HG02588 (cell line): ENCODE measurements around the gene CFAP97.

Experiments
- ATAC-seq: cut with Tn5 transposase; IDR thresholded peaks from one replicate; pipeline ENCODE4 v1.9.1; 2021; ENCODE audit warnings: mild to moderate bottlenecking, moderate library complexity; ENCODE audit not compliant: unreplicated experiment

Gene CFAP97

DNA sequence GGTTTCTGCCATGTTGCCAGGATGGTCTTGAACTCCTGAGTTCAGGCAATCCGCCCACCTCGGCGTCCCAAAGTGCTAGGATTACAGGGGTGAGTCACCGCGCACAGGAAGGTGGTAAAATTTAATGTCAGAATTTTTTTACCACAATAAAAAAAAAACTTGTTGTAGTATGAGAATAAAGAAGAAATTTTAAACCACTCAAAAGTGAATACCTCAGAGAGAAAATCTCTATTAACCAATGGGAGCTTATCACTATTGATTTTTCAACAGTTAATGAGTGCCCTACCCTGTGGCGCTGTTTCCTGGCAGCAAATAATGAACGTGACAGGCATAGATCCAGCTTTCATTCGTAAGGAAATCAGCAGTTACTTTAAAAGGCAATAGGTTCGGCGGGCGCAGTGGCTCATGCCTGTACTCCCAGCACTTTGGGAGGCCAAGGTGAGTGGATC is 93.4 kb downstream of the CFAP97 start:
- ATAC-seq: no peak

DNA sequence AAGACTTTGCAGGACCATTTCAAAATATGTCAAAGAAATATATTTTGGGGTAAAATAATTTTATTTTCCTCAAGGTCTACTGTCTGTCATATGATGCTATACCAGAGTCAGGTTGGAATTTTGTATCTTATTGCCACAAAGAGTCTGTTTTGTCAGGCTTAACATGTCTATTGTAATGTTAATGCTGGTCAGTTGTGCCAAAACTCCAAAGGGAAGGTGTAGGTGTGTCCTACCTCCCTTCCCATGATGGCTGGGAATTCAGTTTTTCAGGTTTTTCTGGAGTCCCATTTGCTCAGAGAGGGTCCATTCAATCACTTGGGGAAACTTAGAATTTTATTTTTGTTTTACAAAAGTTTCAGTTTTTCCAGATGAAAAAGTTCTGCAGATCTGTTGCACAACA is 94.1 kb downstream of the CFAP97 start:
- ATAC-seq: no peak
